Esophagus squamous epithelium (tissue), 4 donors: ENCODE data around the gene PVALEF.

Experiments used
- CTCF ChIP-seq, 6 experiments: fragments of 450-650 bp in 4 of 6; fragments of 200-600 bp in 2 of 6; sonication (generic) in 2 of 6; IDR thresholded peaks; one replicate each; pipeline ENCODE4 v1.5.1; 2016 to 2019; ENCODE audit warnings: antibody characterized with exemption in 6 of 6, mild to moderate bottlenecking in 4 of 6, moderate library complexity in 4 of 6
- POLR2A ChIP-seq, 4 donors: fragments of 450-650 bp; IDR thresholded peaks; one replicate each; pipeline ENCODE4 v1.6.1; 2017; ENCODE audit warnings: antibody characterized with exemption in 4 of 4, mild to moderate bottlenecking in 4 of 4, moderate library complexity in 3 of 4

GRCh38 chr17:81128774-81129173 is 36.5 kb upstream of the PVALEF start:
- TF ChIP-seq CTCF (IDR thresholded peaks at IDR 0.05) (no peak), POLR2A (IDR thresholded peaks at IDR 0.05) (no peak)
